OCI-LY1 (cell line): ENCODE data around the gene ZNF768.

Experiments
- H2AFZ ChIP-seq: fragments of 200-600 bp; sonication (generic), shearing (Covaris generic); 2 replicates; pipeline ENCODE4 v1.6.0; 2014; ENCODE audit warnings: antibody characterized with exemption, mild to moderate bottlenecking, low read length
- H3F3A ChIP-seq: fragments of 200-600 bp; sonication (generic), shearing (Covaris generic); 2 replicates; pipeline ENCODE4 v1.6.0; 2014; ENCODE audit warnings: mild to moderate bottlenecking, antibody characterized with exemption, low read length, moderate library complexity; ENCODE audit not compliant: insufficient read depth
- H3K27ac ChIP-seq: fragments of 200-600 bp; sonication (generic); 2 replicates; pipeline ENCODE4 v1.5.1; 2014; ENCODE audit warnings: low read length, mixed run types, mild to moderate bottlenecking, low read depth; ENCODE audit not compliant: poor library complexity, severe bottlenecking
- H3K27me3 ChIP-seq: fragments of 200-600 bp; sonication (generic); 2 replicates; pipeline ENCODE4 v1.6.0; 2014; ENCODE audit warnings: antibody characterized with exemption, mild to moderate bottlenecking, low read length, moderate library complexity; ENCODE audit not compliant: insufficient read depth
- H3K36me3 ChIP-seq: fragments of 200-600 bp; sonication (generic); 2 replicates; pipeline ENCODE4 v1.6.1; 2014; ENCODE audit warnings: mild to moderate bottlenecking, antibody characterized with exemption, low read length, moderate library complexity, mixed read lengths; ENCODE audit not compliant: insufficient read depth
- H3K4me1 ChIP-seq: fragments of 200-600 bp; sonication (generic); 2 replicates; pipeline ENCODE4 v1.5.1; 2014; ENCODE audit warnings: mild to moderate bottlenecking, low read length, moderate library complexity; ENCODE audit not compliant: insufficient read depth, severe bottlenecking
- H3K4me2 ChIP-seq: fragments of 200-600 bp; sonication (generic), shearing (Covaris generic); 2 replicates; pipeline ENCODE4 v1.6.1; 2014; ENCODE audit warnings: low read length
- H3K4me3 ChIP-seq: fragments of 200-600 bp; sonication (generic); 2 replicates; pipeline ENCODE4 v1.5.1; 2014; ENCODE audit warnings: low read length, low read depth, mild to moderate bottlenecking, mixed read lengths; ENCODE audit not compliant: poor library complexity, severe bottlenecking
- H3K79me2 ChIP-seq: fragments of 200-600 bp; shearing (Covaris generic); 2 replicates; pipeline ENCODE4 v1.6.1; 2016; ENCODE audit warnings: mixed run types, low read length, mixed read lengths; ENCODE audit not compliant: insufficient read depth
- H3K9ac ChIP-seq: fragments of 200-600 bp; sonication (generic), shearing (Covaris generic); 2 replicates; pipeline ENCODE4 v1.6.1; 2014; ENCODE audit warnings: mild to moderate bottlenecking, low read length, mixed read lengths
- H3K9me2 ChIP-seq: fragments of 200-600 bp; sonication (generic), shearing (Covaris generic); 2 replicates; pipeline ENCODE4 v1.6.1; 2014; ENCODE audit warnings: low read depth, mild to moderate bottlenecking, low read length, mixed read lengths
- H3K9me3 ChIP-seq: fragments of 200-600 bp; shearing (Covaris generic); 2 replicates; pipeline ENCODE4 v1.6.1; 2014; ENCODE audit warnings: low read length, mixed read lengths
- H4K20me1 ChIP-seq: fragments of 200-600 bp; sonication (generic), shearing (Covaris generic); 2 replicates; pipeline ENCODE4 v1.6.0; 2016; ENCODE audit warnings: mild to moderate bottlenecking, low read length; ENCODE audit not compliant: insufficient read depth
- EZH2 ChIP-seq: fragments of 200-600 bp; sonication (generic), shearing (Covaris generic); IDR thresholded peaks from 2 replicates; pipeline ENCODE4 v1.8.0; 2017; ENCODE audit warnings: borderline replicate concordance, mixed run types, mild to moderate bottlenecking, antibody characterized with exemption, low read length, moderate library complexity, mixed read lengths
- TF ChIP-seq, protein P1 (sequence below): fragments of 200-600 bp; sonication (generic), shearing (Covaris generic); IDR thresholded peaks from 2 replicates; pipeline ENCODE4 v1.5.1; 2017; ENCODE audit warnings: mild to moderate bottlenecking, antibody characterized with exemption, low read length, moderate library complexity, mixed read lengths

The ZNF768 gene

DNA sequence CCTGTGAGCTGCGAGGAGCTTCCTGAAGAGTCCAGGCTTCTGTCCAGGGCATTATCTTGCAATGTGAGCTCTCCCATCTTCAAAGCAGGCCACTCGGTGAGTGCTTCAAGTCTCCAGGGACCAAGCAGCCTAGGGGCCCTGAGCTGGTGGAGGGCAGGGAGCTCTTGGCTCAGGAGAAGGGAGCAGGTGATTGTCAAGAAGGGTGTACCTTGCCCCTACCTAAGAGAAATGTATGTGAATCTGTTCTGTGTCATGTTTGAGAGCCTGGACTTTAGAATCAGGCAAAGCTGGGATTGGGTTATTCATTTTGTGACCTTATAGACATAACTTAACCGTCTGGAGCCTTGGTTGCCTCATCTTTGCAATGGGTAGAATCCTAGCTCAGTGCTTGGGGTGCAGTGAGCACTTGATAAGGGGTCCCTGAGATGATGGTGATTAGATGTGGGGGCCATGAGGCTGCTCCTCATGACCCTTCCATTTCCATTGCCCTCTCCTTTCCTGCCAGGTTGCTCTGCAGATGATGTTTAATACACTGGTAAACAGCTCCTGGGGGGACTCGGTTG, 15.9 kb downstream of the ZNF768 start:
- no peak overlapping the region for H3K4me2 ChIP-seq

DNA sequence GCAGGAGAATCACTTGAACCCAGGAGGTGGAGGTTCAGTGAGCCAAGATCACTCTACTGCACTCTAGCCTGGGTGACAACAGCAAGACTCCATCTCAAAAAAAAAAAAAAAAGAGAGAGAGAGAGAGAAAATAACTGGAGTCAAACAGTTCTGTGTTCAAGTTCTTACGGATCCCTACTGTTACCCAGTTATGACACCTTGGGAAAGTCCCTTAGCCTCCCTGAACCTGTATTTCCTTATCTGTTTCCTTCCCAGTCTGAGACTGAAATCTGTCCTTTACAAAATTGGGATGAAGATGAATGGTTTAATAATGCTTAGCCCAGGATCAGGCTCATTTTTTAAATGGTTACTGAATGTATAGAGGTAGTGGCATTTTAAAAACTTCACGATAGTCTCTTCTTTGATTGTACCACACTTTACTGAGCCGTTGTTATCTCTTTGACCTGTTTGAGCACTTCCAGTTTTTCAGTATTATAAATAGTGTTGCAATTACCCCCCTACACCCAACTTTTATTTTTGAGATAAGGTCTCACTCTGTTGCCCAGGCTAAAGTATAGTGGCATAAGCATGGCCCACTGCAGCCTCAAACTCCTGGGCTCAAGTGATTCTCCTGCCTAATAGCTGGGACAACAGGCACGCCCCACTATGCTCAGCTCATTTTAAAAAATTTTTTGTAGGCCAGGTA, 17.1 kb downstream of the ZNF768 start:
- Histone ChIP-seq H3K27ac (no peak overlapping the region), H3K36me3 (peaks cover 84% of the 10 kb centered on the region), H4K20me1 (no peaks in the 10 kb centered on the region), H3K9me2 (no peaks in the 10 kb centered on the region), H3F3A (no peaks in the 10 kb centered on the region), H3K4me3 (no peak overlapping the region), H3K79me2 (no peaks in the 10 kb centered on the region), H3K9ac (no peak overlapping the region), H3K9me3 (no peaks in the 10 kb centered on the region), H3K4me1 (no peaks in the 10 kb centered on the region), H2AFZ (no peak overlapping the region), H3K4me2 (no peak overlapping the region), H3K27me3 (no peaks in the 10 kb centered on the region)
- TF ChIP-seq EZH2: no peak
- TF ChIP-seq, protein P1, sequence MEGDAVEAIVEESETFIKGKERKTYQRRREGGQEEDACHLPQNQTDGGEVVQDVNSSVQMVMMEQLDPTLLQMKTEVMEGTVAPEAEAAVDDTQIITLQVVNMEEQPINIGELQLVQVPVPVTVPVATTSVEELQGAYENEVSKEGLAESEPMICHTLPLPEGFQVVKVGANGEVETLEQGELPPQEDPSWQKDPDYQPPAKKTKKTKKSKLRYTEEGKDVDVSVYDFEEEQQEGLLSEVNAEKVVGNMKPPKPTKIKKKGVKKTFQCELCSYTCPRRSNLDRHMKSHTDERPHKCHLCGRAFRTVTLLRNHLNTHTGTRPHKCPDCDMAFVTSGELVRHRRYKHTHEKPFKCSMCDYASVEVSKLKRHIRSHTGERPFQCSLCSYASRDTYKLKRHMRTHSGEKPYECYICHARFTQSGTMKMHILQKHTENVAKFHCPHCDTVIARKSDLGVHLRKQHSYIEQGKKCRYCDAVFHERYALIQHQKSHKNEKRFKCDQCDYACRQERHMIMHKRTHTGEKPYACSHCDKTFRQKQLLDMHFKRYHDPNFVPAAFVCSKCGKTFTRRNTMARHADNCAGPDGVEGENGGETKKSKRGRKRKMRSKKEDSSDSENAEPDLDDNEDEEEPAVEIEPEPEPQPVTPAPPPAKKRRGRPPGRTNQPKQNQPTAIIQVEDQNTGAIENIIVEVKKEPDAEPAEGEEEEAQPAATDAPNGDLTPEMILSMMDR: no peak

More for the DNA sequence above, 15.9 kb downstream of the ZNF768 start:
- no peaks in the 10 kb centered on the region for H3K9me3 ChIP-seq
- H3K79me2 ChIP-seq: no peaks in the 10 kb centered on the region
- H3K4me3 ChIP-seq: no peak overlapping the region
- no peaks in the 10 kb centered on the region for H4K20me1 ChIP-seq
- H3K9ac ChIP-seq: no peak overlapping the region
- no peaks in the 10 kb centered on the region for H3K9me2 ChIP-seq
- TF ChIP-seq, protein P1: no peak
- no peak for TF ChIP-seq EZH2
- no peaks in the 10 kb centered on the region for H3K4me1 ChIP-seq
- H3F3A ChIP-seq: no peaks in the 10 kb centered on the region
- peaks cover 83% of the 10 kb centered on the region for H3K36me3 ChIP-seq
- H3K27ac ChIP-seq: no peak overlapping the region
- no peaks in the 10 kb centered on the region for H3K27me3 ChIP-seq
- H2AFZ ChIP-seq: no peak overlapping the region

DNA sequence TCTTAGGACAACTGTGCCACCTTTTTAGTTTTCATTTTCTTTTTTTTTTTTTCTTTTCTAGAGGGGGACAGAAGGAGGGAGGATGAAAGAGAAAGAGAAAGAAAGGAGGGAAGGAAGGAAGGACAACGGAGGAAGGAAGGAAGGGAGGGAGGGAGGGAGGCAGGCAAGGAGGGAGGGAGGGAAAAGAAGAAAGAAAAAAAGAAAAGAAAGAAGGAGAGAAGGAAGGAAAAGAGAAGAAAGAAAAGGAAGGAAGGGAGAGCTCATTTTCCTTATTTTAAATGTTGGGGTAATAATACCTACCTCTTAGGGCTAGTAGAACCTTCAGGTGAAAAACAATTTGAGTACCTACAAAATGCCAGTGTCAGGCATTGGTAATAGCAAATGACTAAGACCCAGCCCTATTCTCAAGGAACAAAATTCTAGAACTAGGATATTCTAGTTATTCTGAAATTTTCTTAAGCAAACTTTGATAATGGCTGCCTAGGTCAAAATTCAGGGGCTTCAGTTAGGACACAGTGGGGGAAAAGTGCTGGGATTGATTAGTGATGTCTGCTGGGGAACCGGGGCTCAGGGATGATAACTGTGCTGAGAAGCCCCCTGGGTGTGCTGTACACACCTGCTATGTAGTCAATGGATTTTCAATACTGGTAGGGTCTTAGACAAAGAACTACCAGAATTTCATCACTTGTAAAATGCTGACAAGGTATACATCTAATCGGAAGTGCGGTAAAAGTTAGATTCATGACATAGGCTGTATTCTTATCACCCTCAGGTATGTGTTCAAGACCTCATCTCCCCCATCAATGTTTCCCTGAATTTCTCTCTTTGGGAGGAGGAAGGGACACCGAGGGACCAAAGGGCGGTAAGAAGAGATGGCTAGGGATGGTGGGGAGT, 22.7 kb downstream of the ZNF768 start:
- peaks cover 75% of the 10 kb centered on the region for H3K36me3 ChIP-seq

More for the DNA sequence above, 22.7 kb downstream of the ZNF768 start:
- no peaks in the 10 kb centered on the region for H3K79me2 ChIP-seq
- TF ChIP-seq EZH2: no peak
- TF ChIP-seq, protein P1: no peak
- H3K4me1 ChIP-seq: no peaks in the 10 kb centered on the region
- H3K9ac ChIP-seq: no peak overlapping the region
- no peaks in the 10 kb centered on the region for H3K9me3 ChIP-seq
- no peak overlapping the region for H3K27ac ChIP-seq
- no peak overlapping the region for H3K4me2 ChIP-seq
- no peak overlapping the region for H3K4me3 ChIP-seq
- H4K20me1 ChIP-seq: no peaks in the 10 kb centered on the region
- H3K9me2 ChIP-seq: no peaks in the 10 kb centered on the region
- H3F3A ChIP-seq: no peaks in the 10 kb centered on the region
- no peak overlapping the region for H2AFZ ChIP-seq
- no peaks in the 10 kb centered on the region for H3K27me3 ChIP-seq
